ENCODE measurements around the gene ABCC1.

- no peak for TF ChIP-seq CTCF (IDR thresholded peaks at IDR 0.05; ENCODE audit: poor library complexity)
- no peak for TF ChIP-seq EZH2 (IDR thresholded peaks at IDR 0.05; ENCODE audit: borderline replicate concordance)
Observed at GRCh38 chr16:16075488-16076422, 126.3 kb downstream of the ABCC1 start.
